ENCODE measurements around the gene CEP97. TPM values are rescaled to one million over a fixed set of nuclear protein-coding genes. Genes with fewer than 3 reads are reported as not detected.
"Not testable (repeated sequence)": the region's sequence is repeated elsewhere in the genome, so short reads cannot be mapped to it uniquely, and the experiment has no call there.

The CEP97 gene
- total RNA-seq (2014; rRNA removed), result 26.1 and 28.8 TPM in 2 replicates
- polyA plus RNA-seq (2012), result 2.3 TPM

- DNase-seq (ENCODE audit: low read depth), result peak; percentile 95
Measured at GRCh38 chr3:101724329-101725193, at the start of gene CEP97. CEP97 (plus strand) TSS chr3:101724614; CDS start chr3:101724677, 63 bp downstream.

GRCh38 chr3:101675709-101676215, 48.7 kb upstream of the CEP97 start:
- no peak for DNase-seq (ENCODE audit: low read depth)

GRCh38 chr3:101676216-101676764, 48.1 kb upstream of the CEP97 start:
- DNase-seq (ENCODE audit: low read depth), result peak; percentile 94

GRCh38 chr3:101676765-101677435, 47.5 kb upstream of the CEP97 start, which contains the start of gene ZBTB11:
ZBTB11 (minus strand) TSS chr3:101677132; CDS start chr3:101676914, 218 bp downstream.
- peak; percentile 100 for DNase-seq (ENCODE audit: low read depth)

- no peak for DNase-seq (ENCODE audit: low read depth)
Measured at GRCh38 chr3:101677436-101678286, 46.8 kb upstream of the CEP97 start.

- DNase-seq (ENCODE audit: low read depth), result not testable (repeated sequence)
Measured at GRCh38 chr3:101678837-101679236, 45.6 kb upstream of the CEP97 start.

GRCh38 chr3:101680466-101680865, 43.9 kb upstream of the CEP97 start:
- DNase-seq (ENCODE audit: low read depth), result no peak

GRCh38 chr3:101685050-101685400, 39.4 kb upstream of the CEP97 start:
- DNase-seq (ENCODE audit: low read depth), result no peak

GRCh38 chr3:101685870-101686307, 38.5 kb upstream of the CEP97 start:
- DNase-seq (ENCODE audit: low read depth), result no peak

GRCh38 chr3:101687142-101687931, 37.1 kb upstream of the CEP97 start:
- no peak for DNase-seq (ENCODE audit: low read depth)

- no peak for DNase-seq (ENCODE audit: low read depth)
Measured at GRCh38 chr3:101689286-101689685, 35.1 kb upstream of the CEP97 start.

- peak; percentile 42 for DNase-seq (ENCODE audit: low read depth)
Measured at GRCh38 chr3:101690972-101691371, 33.4 kb upstream of the CEP97 start.

- not testable (repeated sequence) for DNase-seq (ENCODE audit: low read depth)
Measured at GRCh38 chr3:101691685-101692671, 32.4 kb upstream of the CEP97 start.

- peak; percentile 52 for DNase-seq (ENCODE audit: low read depth)
Measured at GRCh38 chr3:101693540-101693939, 30.9 kb upstream of the CEP97 start.

GRCh38 chr3:101694836-101695235, 29.6 kb upstream of the CEP97 start:
- DNase-seq (ENCODE audit: low read depth), result not testable (repeated sequence)

- DNase-seq (ENCODE audit: low read depth), result peak; percentile 69
Measured at GRCh38 chr3:101695779-101696372, 28.5 kb upstream of the CEP97 start.

- DNase-seq (ENCODE audit: low read depth), result no peak
Measured at GRCh38 chr3:101701696-101702634, 22.4 kb upstream of the CEP97 start.
